Spinal cord (tissue), 10 donors: ENCODE results near the gene QSOX2. TPM values are rescaled to one million over a fixed set of nuclear protein-coding genes. Genes with fewer than 3 reads are reported as not detected.

ENCODE experiments used
- DNase-seq, 6 donors: peaks; one replicate each; pipeline versions ENCODE4 v3.0.0 to v3.0.0-alpha.2; 2013 to 2015; ENCODE audit warnings: low spot score in 6 of 6, low read depth in 4 of 6
- H3K27ac ChIP-seq: one replicate; pipeline ENCODE4 v1.5.1; 2013; ENCODE audit warnings: low read depth, low read length, control low read depth
- H3K27me3 ChIP-seq: one replicate; pipeline ENCODE4 v1.6.1; 2013; ENCODE audit warnings: low read length; ENCODE audit not compliant: control insufficient read depth, insufficient read depth
- H3K36me3 ChIP-seq: one replicate; pipeline ENCODE4 v1.6.1; 2013; ENCODE audit warnings: low read length; ENCODE audit not compliant: control insufficient read depth, insufficient read depth
- H3K4me1 ChIP-seq: one replicate; pipeline ENCODE4 v1.6.1; 2013; ENCODE audit warnings: low read length; ENCODE audit not compliant: control insufficient read depth, insufficient read depth
- H3K4me3 ChIP-seq: one replicate; pipeline ENCODE4 v1.5.1; 2013; ENCODE audit warnings: low read depth, low read length, control low read depth
- H3K9me3 ChIP-seq: one replicate; pipeline ENCODE4 v1.6.1; 2013; ENCODE audit warnings: low read length; ENCODE audit not compliant: control insufficient read depth, insufficient read depth
- WGBS: methylation state at CpG from one replicate; pipeline ENCODE4 v1.1.5; 2013; ENCODE audit warnings: missing lambda C conversion rate; ENCODE audit not compliant: insufficient coverage; 5-methylcytosine and 5-hydroxymethylcytosine counted together
- polyA plus RNA-seq, 2 donors: library from polyadenylated mRNA; unstranded; fragments of 120-200 nt; gene quantifications; one replicate each; pipeline ENCODE4 v1.2.1, GENCODE V29; 2013; ENCODE audit not compliant: insufficient read length in 2 of 2
- total RNA-seq, 2 donors: library from RNA; depleted of rRNA in 1 of 2; stranded (reverse); fragments of 120-200 nt in 1 of 2; fragments of >200 nt in 1 of 2; gene quantifications; one replicate each; pipeline versions ENCODE4 v1.2.3 to v1.2.4, GENCODE V29; 2013 to 2014
- donor health status: healthy.

The QSOX2 gene
- total and polyA plus RNA-seq, 4 donors: 7.2 to 17.0 (median 13.6) TPM

DNA sequence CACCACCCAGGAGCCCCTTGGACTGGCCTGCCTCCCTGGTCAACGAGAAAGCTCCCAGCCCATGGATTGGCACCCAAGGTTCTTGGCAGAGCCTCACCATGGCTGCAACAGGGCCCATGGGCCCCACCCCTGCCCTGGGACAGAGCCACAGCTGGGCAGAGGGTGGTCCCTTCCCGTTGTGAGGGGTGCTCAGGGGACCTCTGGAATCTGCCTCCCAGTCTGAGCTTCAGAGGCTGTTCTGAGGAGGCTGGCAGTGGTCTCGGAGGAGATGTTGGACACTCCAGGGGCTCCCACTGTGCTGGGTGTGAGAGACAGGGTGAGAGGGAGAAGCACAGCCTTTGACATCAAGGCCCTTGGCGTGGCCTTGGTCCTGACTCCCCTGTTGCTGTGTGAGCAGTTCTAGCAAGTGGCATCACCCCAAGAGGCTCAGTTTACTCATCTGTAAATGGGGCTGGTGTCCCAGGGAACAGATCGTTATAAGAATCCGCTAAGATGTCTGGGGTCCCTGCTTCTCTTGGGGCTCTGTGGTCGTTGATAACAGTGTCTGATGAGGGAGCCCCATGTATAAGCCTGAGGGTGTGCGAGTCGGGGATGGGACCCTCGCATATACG, 73.7 kb downstream of the QSOX2 start:
- DNase-seq: no peak
- Histone ChIP-seq H3K27ac (no peak overlapping the region), H3K9me3 (no peaks in the 10 kb centered on the region), H3K36me3 (no peaks in the 10 kb centered on the region), H3K4me1 (peaks cover 30% of the 10 kb centered on the region), H3K4me3 (no peak overlapping the region), H3K27me3 (no peaks in the 10 kb centered on the region)
- 71% methylated on average over 11 of the region's 11 CpGs for WGBS

DNA sequence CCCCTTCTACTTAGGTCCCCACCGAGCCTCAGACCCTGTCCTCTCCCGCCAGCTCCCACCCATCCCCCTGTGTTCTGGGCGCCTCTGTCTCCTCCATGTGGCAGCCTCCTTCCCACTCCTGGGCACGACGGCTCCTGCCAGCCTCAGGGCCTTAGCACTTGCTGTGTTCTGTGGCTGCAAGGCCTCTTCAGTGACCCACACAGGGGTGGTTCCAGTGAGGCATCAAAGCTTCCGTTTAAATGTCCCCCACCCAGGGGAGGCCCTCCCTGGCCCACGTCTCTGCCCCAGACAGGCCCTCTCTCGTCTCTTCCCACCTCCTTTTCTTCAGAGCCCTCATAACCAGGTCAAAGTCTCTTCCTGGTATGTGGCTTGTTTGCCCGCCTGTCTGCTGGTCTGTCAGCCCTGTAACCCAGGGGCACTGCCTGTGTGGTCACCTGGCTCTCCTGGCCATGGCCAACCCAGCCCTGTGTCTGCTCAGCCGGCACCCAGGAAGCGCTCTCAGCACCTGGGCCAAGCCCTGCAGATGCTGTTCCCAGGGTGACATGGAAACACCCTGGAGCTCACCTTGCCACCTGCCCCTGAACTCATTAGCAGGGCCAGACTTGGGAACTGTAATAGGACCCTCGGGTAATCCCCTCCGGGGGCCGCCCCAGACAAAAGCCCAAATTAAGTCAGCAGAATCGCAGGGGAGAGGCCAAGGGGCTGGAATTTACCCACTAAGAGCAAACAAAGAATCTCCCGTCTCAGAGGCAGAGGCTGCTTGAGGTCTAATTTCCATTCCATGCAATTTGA, 74.4 kb downstream of the QSOX2 start:
- Histone ChIP-seq H3K27ac (no peak overlapping the region), H3K36me3 (no peaks in the 10 kb centered on the region), H3K4me1 (peaks cover 24% of the 10 kb centered on the region), H3K4me3 (no peak overlapping the region), H3K27me3 (no peaks in the 10 kb centered on the region), H3K9me3 (no peaks in the 10 kb centered on the region)
- WGBS: 49% methylated on average over 16 of the region's 16 CpGs
- no peak for DNase-seq

GRCh38 chr9:136170006-136170901, 75.4 kb downstream of the QSOX2 start:
- no peaks in the 10 kb centered on the region for H3K9me3 ChIP-seq
- H3K4me3 ChIP-seq: no peak overlapping the region
- peaks cover 15% of the 10 kb centered on the region for H3K4me1 ChIP-seq
- 42% methylated on average over 25 of the region's 28 CpGs for WGBS
- H3K36me3 ChIP-seq: no peaks in the 10 kb centered on the region
- H3K27ac ChIP-seq: no peak overlapping the region
- peak in 2 of 6 donors; percentile 27 to 49 for DNase-seq
- no peaks in the 10 kb centered on the region for H3K27me3 ChIP-seq

GRCh38 chr9:136169495-136169894, 76.1 kb downstream of the QSOX2 start:
- 77% methylated on average over 5 of the region's 6 CpGs for WGBS
- no peak overlapping the region for H3K27ac ChIP-seq
- no peak overlapping the region for H3K4me3 ChIP-seq
- H3K4me1 ChIP-seq: peaks cover 9% of the 10 kb centered on the region
- DNase-seq: no peak
- H3K36me3 ChIP-seq: no peaks in the 10 kb centered on the region
- no peaks in the 10 kb centered on the region for H3K27me3 ChIP-seq
- H3K9me3 ChIP-seq: no peaks in the 10 kb centered on the region

- no peak for DNase-seq
- no peaks in the 10 kb centered on the region for H3K9me3 ChIP-seq
- no peaks in the 10 kb centered on the region for H3K4me1 ChIP-seq
- no peak overlapping the region for H3K4me3 ChIP-seq
- WGBS: no CpG with 5 or more reads among the region's 1 CpG
- no peaks in the 10 kb centered on the region for H3K36me3 ChIP-seq
- H3K27me3 ChIP-seq: peaks cover 4% of the 10 kb centered on the region
- H3K27ac ChIP-seq: no peak overlapping the region
These were observed 82.3 kb downstream of the QSOX2 start for GRCh38 chr9:136163248-136163850.

- Histone ChIP-seq H3K27ac (no peak overlapping the region), H3K4me1 (peaks cover 18% of the 10 kb centered on the region), H3K4me3 (no peak overlapping the region), H3K27me3 (peaks cover 13% of the 10 kb centered on the region), H3K9me3 (no peaks in the 10 kb centered on the region), H3K36me3 (no peaks in the 10 kb centered on the region)
- WGBS: 57% methylated on average over 8 of the region's 10 CpGs
- DNase-seq: no peak
These were observed 84.5 kb downstream of the QSOX2 start for GRCh38 chr9:136160995-136161610.

- WGBS: 57% methylated on average over 5 of the region's 12 CpGs
- Histone ChIP-seq H3K27ac (no peak overlapping the region), H3K36me3 (no peaks in the 10 kb centered on the region), H3K9me3 (no peaks in the 10 kb centered on the region), H3K4me1 (peaks cover 18% of the 10 kb centered on the region), H3K27me3 (peaks cover 16% of the 10 kb centered on the region), H3K4me3 (no peak overlapping the region)
- DNase-seq: no peak
These were observed 85.2 kb downstream of the QSOX2 start for GRCh38 chr9:136160381-136160841.

DNA sequence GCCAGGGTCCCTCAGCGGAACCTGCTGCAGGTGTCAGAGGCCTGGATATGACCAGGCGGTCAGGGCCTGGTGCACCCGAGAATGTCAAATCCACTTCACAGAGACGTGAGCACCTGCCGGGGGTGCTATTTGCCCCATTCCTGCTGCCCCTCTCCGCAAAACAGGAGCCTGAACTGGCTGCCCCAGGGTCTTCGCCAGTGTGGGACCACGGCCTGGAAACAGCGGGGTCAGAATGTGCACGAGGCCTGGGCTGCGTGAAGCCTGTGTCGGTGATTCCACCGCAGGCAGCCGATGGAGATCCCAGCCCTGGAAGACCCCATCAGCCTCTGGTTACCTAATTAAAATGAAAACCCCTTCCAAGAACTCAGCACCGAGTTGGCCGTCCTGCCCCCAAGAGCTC, 85.8 kb downstream of the QSOX2 start:
- Histone ChIP-seq H3K36me3 (no peaks in the 10 kb centered on the region), H3K9me3 (no peaks in the 10 kb centered on the region), H3K4me3 (no peak overlapping the region), H3K27ac (no peak overlapping the region), H3K27me3 (peaks cover 18% of the 10 kb centered on the region), H3K4me1 (peaks cover 18% of the 10 kb centered on the region)
- no peak for DNase-seq
- WGBS: 84% methylated on average over 16 of the region's 16 CpGs
